ENCODE measurements around the gene KLHL8.

KLHL8 gene

DNA sequence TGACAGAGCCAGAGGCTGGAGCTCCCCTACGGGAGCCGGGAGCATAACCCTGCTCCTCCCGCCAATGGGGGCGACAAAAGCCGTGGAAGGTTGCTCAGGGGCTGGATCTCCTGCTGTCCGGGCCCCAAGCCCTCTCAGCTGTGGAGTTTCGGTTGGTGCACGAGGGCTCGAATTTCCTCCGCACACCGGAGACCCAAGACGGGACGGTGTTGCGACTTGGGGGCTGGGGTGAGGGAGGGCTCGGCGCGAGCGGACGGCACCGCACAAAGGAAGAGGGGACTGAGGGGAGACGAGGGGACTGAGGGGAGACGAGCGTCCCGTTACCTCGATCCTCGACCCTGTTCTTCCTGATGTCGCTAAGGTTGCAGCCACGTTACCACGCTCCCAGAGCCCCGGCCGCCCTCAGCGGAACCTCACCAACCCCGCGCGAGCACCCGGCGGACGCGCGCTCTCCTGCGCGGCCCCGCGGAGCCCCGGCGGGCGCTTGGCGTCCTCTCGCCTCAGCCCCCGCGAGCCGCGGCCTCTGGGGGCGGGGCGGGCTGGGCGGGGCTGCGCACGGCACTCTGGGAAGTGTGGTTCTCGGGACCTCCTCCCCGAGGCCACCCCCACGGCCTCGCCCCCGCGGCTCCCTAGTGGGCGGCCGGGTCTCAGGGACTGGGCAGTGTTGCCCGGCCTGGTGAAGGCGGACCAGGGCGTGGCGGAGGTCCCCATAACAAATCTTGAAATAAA lies at the start of gene KLHL8:
Gene KLHL8, minus strand, starts transcription at position 525 of the 729 bp plus-strand sequence. CDS start 25,079 bp downstream, outside the sequence.
- DNase-seq = peak; percentile 65

DNA sequence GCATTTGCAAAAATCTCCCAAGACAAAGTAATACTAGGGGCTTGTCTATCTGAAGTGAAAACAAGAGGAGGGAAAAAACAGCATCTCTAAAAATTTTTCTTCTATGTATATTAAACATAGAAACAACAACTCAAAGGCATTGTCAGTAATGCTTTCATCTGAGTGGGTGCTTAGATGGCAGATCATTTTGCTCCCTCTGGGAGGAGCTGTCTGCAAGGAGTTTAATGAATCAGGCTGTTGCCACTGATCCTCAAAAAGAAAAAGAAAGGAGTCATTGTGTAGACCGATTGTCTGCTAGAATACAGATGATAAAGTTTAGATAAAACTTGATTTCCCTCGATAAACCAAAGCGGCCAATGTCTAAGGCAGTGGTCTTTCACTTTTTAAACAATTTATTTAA lies 49.7 kb upstream of the KLHL8 start:
- DNase-seq = peak; percentile 17

DNA sequence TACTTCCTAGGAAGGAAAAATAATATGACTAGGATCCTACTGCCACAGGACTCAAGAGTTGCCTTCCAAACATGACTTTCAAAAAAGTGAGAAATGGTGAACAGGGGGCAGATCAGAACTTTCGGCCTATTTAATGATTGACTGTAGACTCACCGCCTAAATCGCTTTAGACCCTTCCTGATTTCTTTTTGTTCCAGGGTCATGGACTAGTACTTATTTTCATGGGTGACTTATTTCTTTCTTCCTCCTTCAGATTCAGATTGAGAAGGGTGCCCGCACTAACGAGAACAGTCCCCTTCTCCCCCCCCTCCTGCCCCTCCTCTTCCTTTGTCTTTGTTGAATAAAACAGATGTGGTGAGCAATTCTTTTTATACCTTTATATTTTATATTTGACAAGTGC lies 48.0 kb upstream of the KLHL8 start:
- no peak for DNase-seq

DNA sequence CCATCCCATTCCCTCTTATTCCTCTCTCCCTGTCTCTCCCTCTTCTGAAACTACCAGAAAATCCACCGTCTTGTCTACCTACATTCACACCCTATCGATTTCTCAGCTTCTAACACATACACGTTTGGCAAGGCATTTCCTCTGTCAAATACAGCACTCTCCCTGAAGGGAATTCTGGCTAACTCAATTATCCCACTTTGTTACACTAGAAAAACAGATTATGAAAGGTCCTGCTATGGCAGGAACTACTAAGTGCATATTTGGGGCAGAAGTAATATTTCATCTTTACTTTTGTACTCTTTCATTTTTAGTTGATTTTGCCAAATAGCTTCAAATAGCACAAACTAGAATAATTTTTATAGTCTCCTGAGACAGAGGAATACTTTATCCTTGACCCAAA lies 46.6 kb upstream of the KLHL8 start:
- no peak for DNase-seq

DNA sequence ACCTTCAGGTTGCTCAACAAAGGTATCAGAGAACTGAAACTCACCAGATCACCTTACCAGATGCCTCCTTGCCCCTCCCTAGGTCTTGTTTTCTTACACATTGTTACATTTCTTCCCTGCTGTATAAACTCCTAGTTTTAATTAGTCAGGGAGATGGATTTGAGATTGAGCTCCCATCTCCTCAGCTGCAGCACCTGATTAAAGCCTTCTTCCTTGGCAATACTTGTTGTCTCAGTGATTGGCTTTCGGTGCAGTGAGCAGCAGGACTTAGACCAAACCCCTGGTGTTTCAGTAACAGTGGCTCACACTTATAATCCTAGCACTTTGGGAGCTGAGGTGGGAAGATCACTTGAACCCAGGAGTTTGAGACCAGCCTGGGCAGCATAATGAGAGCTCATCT lies 42.5 kb upstream of the KLHL8 start:
- DNase-seq = no peak

DNA sequence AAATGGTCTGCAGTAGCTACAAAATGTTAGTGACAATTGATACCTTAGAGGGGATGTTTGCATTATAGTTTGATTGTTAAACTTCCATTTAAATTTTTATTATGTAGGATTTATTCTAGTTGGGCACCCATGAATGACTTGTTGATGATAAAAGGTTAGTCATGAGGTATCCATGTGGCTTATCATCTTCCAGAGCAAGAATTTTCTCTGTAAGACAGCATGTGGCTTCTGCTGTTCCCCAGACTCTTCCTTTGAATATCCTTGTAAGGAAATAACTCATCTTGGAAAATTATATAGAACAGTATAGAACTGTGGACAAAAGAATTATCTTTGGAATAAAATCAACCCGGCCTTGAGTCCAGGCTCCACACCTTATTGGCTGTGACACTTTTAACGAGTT lies 40.1 kb upstream of the KLHL8 start:
- no peak for DNase-seq

DNA sequence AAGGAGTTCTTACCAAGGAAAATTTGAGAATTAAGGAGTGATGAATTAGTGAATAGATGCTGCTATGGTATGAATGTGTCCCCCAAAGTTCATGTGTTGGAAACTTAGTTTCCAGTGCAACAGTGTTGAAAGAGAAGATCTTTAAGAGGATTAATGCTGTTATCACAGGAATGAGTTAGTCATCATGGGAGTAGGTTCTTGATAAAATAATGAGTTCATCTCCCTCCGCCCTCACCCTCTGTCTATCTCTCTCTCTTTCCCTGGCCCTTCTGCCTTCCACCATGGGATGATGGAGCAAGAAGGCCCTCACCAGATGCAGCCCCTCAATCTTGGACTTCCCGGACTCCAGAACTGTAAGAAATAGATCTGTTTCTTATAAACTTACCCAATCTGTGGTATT lies 38.3 kb upstream of the KLHL8 start:
- DNase-seq = no peak

DNA sequence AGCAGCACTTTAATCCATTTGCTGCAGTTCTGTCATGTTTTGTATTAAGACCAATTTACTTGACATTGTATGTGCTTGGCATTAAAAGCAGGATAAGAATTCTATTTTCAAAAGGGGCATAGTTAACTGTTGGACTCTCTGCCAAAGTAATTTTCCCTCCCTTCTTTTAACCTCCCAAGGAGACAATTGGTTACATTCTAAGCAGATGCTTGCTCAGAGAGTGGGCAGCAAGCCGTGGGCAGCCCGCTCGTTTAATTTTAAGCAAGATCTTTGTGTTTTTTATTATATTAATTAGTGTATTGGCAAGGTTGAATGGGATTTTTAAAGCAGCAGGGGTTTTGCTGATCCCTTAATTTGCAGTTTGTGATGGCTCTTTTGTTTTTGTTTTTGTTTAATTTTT lies 37.1 kb upstream of the KLHL8 start:
- DNase-seq = no peak

DNA sequence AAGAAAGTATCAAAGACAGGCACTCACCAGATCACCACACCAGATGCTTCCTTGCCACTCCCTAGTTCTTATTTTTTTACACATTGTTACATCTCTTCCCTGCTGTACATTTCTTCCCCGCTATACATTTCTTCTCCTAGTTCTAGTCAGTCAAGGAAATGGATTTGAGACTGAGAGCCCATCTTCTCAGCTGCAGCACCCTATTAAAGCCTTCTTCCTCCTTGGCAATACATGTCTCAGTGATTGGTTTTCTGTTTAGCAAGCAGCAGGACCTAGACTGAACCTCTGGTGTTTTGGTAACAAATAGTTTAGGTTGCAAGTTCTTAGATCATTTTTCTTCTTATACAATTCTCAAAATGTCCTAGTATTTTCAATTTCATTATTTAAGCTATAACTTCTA lies 35.3 kb upstream of the KLHL8 start:
- DNase-seq = no peak

DNA sequence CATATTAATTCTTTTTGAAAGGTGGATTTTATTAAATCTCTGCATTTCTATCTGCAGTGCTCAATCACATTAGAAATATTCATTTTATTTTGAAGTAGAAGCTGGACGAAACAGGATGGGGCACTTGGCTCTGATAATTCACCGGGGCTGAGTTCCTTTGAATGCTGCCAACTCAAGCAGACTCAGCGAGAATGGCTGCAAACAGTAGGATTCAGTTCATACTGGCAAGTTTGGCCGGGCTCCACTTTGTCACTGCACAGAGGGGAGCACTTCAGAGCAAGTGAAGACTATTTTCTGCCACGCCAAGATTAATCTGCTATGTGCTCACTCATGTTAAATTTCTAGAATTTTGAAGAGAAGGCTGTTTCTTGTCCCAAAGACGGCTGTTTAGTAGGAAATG lies 30.7 kb upstream of the KLHL8 start:
- no peak for DNase-seq

DNA sequence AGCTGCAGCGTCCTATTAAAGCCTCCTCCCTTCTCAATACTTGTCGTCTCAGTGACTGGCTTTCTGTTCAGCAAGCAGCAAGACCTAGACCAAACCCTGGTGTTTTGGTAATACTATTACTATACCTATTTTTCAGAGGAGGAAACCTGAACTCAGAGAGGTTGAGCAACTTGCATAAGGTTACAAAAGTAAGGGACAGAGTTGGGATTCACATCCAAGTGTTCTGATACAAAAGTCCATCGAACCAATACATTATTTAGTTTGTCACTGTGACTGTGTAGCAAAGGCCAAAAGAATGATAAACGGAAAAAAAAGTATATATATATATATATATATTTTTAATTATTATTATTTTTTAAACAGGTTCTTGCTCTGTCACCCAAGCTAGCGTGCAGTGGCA lies 29.9 kb upstream of the KLHL8 start:
- no peak for DNase-seq

DNA sequence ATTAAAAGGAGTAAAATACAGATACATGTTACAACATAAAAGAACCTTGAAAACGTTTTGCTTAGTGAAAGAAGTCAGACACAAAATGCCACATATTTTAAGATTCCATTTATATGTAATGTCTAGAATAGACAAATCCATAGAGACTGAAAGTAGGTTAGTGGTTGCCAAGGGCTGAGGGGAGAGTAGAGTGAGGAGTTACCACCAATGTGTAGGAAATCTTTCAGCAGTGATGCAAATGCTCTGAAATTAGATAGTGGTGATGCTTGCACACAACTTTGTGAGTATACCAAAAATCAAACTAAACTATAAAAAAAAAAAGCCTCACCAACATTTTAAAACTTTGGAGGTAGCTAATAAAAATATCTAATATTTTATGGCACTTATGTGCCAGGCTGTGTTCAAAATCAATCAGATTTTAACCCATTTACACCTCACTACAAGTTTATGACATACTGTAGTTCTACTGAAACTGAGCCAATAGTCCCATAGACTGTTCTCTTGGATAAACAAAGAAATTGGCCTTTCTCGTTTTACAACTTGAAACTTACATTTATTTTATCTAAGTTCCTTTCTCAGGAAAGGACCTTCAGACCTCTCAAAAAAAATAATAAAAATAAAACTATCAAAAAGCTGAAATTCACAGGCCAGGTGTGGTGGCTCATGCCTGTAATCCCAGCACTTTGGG lies 29.1 kb upstream of the KLHL8 start:
- no peak for DNase-seq

DNA sequence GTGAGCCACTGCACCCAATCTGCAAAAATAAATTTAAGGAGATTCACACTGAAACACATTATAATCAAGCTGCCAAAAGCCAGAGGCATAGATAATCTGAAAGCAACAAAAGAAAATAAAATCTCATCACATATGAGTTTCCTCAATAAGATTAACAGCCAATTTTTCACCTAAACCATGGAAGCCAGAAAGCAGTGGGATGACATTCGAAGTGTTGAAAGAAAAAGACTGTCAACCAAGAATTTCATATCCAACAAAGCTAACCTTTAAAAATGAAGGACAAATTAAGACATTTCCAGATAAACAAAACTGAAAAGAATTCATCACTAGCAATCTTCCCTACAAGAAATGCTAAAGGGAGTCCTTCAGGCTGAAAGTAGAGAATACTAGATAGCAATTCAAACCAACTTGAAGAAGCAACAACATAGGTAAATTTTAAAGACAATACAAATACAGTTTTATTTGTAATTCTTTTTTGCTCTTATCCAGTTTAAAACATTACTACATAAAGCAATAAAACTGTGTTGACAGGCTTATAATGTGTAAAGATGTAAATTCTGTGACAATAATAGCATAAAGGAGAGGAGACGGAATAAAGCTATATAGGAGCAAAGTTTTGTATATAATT lies 23.1 kb upstream of the KLHL8 start:
- DNase-seq = no peak

DNA sequence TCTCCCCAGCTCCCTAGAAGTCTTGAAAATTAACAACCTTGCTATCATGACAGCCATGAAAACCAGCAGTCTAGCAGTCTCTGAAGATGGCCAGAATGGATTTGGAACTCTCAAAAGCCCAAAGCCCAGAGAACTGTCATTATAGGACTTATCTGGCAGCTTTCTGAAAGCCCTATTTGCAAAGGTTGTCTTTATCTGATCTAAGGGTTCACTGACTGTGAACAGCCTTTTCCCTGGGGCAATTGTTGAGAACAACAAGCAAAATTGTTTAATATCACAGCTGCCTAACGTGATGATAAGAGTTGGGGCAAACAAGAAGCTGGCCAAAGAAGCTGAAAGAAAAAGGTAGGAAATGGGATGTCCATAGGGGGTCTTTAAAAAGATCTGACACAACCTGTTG lies 20.9 kb upstream of the KLHL8 start:
- no peak for DNase-seq

DNA sequence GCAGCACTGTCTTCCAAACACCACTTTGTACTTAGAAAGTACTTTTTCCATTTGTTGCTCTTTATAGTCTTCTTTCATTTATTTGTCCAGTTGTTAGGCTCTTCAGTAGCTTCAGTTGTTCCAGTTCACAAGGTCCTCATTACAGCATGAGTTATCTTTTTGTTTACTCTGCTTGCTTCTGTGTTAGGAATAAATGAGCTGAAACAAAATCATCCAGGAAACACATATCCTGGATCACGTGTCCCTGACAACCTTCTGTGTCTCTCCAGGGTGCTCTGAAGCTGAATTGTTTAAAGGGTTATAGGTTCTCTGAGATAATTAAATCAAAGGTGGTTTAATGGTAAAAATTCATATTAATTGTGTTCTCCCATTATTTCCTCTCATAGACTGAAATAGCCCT lies 19.9 kb upstream of the KLHL8 start:
- peak; percentile 25 for DNase-seq

DNA sequence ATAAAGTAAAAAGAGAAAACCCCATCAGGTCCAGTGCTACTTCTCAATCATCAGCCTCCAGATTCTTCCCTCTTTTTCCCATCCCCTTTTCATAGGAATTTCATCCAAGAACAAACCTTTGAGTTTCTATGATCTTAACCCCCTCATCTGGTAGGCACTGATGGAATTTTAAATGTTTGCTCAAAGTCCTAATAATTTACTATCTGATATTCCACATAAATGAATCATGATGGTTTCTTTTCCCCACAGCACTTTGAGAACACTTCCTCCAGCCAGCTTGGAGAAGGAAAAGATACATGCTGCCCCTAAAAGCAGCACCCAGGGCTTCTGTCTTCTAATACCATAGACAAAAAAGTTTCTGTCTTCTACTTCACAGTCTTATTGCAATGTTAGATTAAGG lies 19.4 kb upstream of the KLHL8 start:
- no peak for DNase-seq

DNA sequence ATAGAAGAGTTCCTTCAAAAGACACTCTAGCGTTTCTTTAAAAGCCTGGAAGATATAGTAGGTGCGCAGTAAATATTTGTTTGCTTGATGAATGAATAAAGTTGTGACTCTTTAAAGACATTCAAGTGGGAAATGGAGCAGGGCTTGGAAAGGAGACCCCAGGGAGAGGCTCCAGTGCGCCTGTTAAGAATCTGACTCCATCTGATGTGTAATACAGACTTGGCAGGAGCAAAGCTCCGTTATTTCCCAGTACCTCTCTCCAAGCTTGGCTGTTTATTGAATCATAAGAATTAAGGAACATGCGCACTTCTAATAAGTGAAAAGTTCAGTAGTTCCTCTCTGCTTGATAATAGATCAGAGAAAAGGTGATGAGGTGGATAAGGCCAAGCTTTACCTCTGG lies 18.8 kb upstream of the KLHL8 start:
- DNase-seq = no peak

DNA sequence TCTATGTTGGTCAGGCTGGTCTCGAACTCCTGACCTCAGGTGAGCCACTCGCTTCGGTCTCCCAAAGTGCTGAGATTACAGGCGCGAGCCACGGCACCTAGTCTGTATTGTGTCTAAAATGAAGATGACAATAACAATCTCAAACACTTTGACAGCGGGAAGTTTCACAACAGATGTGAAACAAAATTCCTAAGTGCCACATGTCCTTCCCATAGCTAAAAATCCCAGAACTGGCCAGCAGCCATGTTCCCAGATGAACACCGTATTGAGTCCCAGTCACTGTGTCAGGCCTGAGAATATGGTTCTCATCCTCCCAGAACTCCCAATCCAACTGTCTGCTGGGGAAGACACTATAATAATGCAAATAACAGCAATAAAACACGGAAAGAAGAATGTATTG lies 16.4 kb upstream of the KLHL8 start:
- no peak for DNase-seq

DNA sequence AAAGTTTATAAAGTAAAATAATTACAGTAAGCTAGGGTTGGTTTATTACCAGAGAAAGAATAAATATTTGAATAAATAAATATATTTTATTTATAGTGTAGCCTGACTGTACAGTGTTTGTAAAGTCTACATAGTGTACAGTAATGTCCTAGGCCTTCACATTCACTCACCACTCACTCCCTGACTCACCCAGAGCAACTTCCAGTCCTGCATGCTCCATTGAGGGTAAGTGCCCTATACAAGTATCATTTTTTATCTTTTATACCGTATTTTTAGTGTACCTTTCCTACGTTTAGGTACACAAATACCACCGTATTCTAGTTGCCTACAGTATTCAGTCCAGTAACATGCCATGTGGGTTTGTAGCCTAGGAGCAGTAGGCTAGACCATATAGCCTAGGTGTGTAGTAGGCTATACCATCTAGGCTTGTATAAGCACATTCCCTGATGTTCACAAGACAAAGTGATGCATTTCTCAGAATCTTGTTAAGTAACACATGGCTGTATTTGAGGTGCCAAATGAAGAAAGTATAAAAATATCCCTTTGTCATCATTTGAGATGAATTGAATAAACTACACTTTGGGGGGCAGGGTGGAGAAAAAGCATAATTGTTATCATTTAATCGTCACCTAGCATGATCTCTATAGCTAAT lies 14.7 kb upstream of the KLHL8 start:
- DNase-seq = no peak

DNA sequence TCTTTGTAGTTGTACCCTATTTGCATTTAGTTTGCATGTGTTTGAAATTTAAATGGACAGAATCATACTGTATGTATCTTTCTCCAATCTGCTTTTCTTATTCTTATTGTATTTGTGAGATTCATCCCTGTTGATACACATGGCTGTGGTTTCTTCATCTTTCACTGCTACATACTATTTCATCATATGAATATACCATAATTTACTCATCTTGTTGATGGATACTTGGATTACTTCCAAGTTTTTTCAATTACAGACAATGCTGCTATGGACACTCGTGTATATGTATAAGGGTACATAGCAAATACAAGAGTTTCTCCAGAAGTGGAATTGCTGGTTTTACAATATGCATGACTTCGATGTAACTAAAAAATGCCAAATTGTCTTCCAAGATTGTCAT lies 11.8 kb upstream of the KLHL8 start:
- no peak for DNase-seq

DNA sequence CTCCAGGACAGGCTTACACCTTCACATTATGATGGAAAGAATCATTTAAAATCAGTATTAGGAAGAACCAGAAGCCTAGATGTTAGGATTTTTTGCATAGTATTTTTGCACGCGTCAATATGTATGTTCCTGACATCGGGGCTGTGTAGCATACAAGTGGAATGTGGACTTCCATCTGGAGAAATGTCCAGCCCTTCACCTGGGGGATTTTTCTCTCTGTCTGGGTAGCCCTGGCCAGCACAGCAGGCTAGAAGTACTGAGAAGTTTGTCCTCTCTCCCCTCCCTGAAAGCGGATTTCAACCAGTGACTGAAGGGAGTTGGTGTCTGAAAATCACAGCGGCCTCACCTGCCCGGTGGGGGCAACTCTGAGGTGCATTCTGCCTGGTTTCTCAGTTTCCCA lies 10.4 kb upstream of the KLHL8 start:
- no peak for DNase-seq

DNA sequence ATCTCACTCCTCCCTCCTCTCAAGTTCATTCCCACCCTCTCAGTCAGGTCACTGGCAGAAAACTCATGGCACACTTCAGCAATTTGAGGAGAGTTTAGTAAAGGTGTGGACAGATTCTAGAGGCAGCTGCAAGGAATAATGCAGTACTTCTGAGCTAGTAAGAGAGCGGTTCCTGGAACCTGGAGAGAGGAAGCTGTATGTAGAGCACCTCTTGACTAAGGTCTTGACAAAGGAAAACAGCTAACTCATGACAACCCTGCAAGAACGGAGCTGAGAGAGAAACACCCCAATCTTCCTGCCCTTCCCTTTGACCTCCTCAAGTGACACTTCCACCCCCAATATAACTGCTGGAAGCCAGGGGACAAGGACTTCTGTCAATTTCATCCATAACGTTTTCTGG lies 9.6 kb upstream of the KLHL8 start:
- peak; percentile 9 for DNase-seq

DNA sequence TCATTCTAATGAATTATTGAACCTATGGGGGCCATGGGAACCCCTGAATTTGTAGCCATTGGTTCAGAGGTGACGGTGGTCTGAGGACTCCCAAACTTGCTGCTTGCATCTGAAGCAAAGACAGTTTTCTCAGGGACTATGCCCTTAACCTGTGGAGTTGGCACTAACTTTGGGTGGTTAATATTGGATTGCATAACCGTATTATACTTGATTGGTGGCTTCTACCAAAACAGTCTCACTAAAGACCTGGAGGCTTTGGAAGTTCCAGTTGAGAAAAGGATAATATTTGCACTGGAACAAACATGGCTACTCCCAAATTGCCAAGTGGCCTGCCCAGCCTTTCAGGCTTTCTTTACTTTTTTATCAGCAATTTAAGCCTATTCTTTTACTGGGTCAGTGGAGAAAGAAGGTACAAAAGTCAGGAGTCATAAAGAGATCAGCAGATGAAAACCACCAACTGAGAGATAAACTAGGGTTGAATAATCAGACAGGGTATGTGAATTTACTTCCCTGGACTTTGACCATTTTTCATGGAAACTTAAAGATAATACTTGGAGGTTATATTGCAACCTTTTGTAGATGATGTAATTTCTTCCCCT lies 7.9 kb upstream of the KLHL8 start:
- DNase-seq = no peak

DNA sequence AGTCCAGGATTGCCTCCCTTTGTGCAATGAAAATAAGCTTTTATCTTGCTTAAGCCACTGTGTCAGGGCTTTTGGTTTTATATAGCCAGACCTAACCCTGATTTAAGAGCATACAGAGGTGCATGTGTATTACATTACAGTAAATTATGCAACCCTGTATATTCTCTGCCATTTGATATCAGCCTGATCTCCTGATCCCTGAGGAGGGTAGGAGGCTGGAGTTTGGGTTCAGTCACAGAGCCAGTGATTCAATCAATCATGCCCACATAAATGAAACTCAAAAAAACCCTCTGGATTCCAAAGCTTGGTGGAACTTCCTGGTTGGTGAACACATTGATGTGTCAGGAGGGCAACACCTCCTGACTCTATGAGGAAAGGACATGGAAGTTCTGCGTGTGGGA lies 7.3 kb upstream of the KLHL8 start:
- DNase-seq = no peak
